ENCODE measurements around the gene SMIM17.

SMIM17 gene

GRCh38 chr19:56699552-56699951 lies 56.6 kb downstream of the SMIM17 start:
- peaks cover 14% of the 10 kb centered on the region for H3K4me1 ChIP-seq (ENCODE audit: insufficient read depth, low read length)
- H3K27me3 ChIP-seq (ENCODE audit: insufficient read depth, low read length): no peaks in the 10 kb centered on the region
- peak overlapping the region; percentile 48 for H2AFZ ChIP-seq (ENCODE audit: low read depth, low read length)
- peaks cover 4% of the 10 kb centered on the region for H3K9me3 ChIP-seq (ENCODE audit: low read length)
- H3K4me3 ChIP-seq (ENCODE audit: low read length): no peak overlapping the region
- no peaks in the 10 kb centered on the region for H3K36me3 ChIP-seq (ENCODE audit: insufficient read depth, low read length)

GRCh38 chr19:56701895-56702294 lies 58.9 kb downstream of the SMIM17 start:
- H3K27me3 ChIP-seq (ENCODE audit: insufficient read depth, low read length): no peaks in the 10 kb centered on the region
- H3K9me3 ChIP-seq (ENCODE audit: low read length): peaks cover 4% of the 10 kb centered on the region
- no peak overlapping the region for H2AFZ ChIP-seq (ENCODE audit: low read depth, low read length)
- no peak overlapping the region for H3K4me3 ChIP-seq (ENCODE audit: low read length)
- peaks cover 14% of the 10 kb centered on the region for H3K4me1 ChIP-seq (ENCODE audit: insufficient read depth, low read length)
- no peaks in the 10 kb centered on the region for H3K36me3 ChIP-seq (ENCODE audit: insufficient read depth, low read length)

DNA sequence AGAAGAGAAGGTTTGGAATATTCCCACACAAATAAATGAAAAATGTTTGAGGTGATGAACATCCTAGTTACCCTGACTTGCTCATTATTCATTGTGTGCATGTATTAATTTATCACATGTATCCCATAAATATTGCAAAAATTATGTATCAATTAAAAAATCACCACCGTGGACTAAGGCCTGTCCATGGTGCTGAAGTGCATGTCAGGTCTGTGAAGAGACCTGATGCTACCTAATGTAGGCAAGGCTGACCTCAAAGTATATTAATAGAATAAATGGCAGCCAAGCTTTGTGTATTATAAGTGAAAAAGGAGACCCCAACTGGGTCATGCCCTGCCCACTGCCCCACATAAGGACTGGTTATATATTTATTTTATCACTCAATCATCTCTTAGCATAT lies 63.0 kb downstream of the SMIM17 start:
- H3K9me3 ChIP-seq (ENCODE audit: low read length): peaks cover 2% of the 10 kb centered on the region
- H3K4me1 ChIP-seq (ENCODE audit: insufficient read depth, low read length): peaks cover 5% of the 10 kb centered on the region
- H2AFZ ChIP-seq (ENCODE audit: low read depth, low read length): no peak overlapping the region

More for the DNA sequence above, 63.0 kb downstream of the SMIM17 start:
- no peaks in the 10 kb centered on the region for H3K27me3 ChIP-seq (ENCODE audit: insufficient read depth, low read length)
- no peak overlapping the region for H3K4me3 ChIP-seq (ENCODE audit: low read length)
- H3K36me3 ChIP-seq (ENCODE audit: insufficient read depth, low read length): no peaks in the 10 kb centered on the region

All from neuron (in vitro differentiated cells).